ENCODE measurements around the gene CDAN1. TPM values are rescaled to one million over a fixed set of nuclear protein-coding genes. Genes with fewer than 3 reads are reported as not detected.

The CDAN1 gene
- total RNA-seq, 1 donor from 2014 or later = 12.9 TPM

DNA sequence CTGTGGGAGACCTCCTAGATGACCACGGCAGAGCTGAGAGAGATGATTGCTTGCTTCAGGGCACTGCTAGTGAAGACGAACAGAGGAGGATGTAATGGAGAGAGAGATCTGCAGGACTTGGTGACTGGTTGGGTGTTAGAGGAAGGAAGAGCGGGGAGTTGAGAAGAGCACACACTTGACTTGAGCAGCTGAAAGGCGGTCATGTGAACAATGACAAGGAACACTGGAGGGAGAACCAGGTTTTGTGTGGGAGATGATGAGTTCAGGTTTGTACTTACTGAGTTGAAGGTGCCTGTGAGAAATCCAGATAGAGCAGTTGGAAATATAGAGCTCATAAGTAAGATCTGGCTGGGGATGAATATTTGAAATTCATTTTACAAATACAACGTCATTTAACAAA, 40.3 kb downstream of the CDAN1 start:
- no peak for DNase-seq (ENCODE audit: low read depth)
- Histone ChIP-seq H3K4me3 (ENCODE audit: low read depth, low read length) (no peak overlapping the region), H3K36me3 (ENCODE audit: control insufficient read depth, insufficient read depth, low read length) (no peaks in the 10 kb centered on the region), H3K27me3 (ENCODE audit: control insufficient read depth, insufficient read depth, low read length) (no peaks in the 10 kb centered on the region)
- TF ChIP-seq, protein P1, sequence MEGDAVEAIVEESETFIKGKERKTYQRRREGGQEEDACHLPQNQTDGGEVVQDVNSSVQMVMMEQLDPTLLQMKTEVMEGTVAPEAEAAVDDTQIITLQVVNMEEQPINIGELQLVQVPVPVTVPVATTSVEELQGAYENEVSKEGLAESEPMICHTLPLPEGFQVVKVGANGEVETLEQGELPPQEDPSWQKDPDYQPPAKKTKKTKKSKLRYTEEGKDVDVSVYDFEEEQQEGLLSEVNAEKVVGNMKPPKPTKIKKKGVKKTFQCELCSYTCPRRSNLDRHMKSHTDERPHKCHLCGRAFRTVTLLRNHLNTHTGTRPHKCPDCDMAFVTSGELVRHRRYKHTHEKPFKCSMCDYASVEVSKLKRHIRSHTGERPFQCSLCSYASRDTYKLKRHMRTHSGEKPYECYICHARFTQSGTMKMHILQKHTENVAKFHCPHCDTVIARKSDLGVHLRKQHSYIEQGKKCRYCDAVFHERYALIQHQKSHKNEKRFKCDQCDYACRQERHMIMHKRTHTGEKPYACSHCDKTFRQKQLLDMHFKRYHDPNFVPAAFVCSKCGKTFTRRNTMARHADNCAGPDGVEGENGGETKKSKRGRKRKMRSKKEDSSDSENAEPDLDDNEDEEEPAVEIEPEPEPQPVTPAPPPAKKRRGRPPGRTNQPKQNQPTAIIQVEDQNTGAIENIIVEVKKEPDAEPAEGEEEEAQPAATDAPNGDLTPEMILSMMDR (IDR thresholded peaks at IDR 0.05; ENCODE audit: insufficient read depth, low read length, poor library complexity, severe bottlenecking) = no peak

DNA sequence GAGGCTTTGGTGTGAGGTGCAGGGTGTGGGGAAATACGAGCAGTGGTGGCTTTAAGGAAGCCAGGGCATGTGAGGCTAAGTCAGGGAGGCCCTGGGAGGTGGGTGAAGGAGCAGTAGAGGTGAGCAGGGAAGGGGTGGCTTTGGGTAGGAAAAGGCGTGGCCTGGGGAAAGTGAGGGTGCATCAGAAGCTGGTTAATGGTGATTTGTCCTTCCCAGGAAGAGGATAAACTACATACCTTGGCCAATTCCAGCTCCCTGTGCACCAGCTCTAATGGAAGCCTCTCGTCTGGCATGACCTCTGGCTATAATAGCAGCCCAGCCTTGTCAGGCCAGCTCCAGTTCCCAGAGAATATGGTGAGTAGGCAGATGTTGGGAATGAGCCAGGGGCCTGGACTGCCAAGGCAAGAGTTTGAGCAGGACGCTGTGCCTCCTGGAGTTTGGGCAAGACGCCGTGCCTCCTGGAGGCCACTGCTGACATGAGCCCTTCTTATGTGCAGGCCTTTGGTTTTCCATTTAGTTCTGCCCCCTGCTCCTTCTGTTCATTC, 41.3 kb downstream of the CDAN1 start:
- no peak overlapping the region for H3K4me3 ChIP-seq (ENCODE audit: low read depth, low read length)
- no peaks in the 10 kb centered on the region for H3K36me3 ChIP-seq (ENCODE audit: control insufficient read depth, insufficient read depth, low read length)
- H3K27me3 ChIP-seq (ENCODE audit: control insufficient read depth, insufficient read depth, low read length) = no peaks in the 10 kb centered on the region
- DNase-seq (ENCODE audit: low read depth) = no peak
- TF ChIP-seq, protein P1 (IDR thresholded peaks at IDR 0.05; ENCODE audit: insufficient read depth, low read length, poor library complexity, severe bottlenecking) = no peak

DNA sequence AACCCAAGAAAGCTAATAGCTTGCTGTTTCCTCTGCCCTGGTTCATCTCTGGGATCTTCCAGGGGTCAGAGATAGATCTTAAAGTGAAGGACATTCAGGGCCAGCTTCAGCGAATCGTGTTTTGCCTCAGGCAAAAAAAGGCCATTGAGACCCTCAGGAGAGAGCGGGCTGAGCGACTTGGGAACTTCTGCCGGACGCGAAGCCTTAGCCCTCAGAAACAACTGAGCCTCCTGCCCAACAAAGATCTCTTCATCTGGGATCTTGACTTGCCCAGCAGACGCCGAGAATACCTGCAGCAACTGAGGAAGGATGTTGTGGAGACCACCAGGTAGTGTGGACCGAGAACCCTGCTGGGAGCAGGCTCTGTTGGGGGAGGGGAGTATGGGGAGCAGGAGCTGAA, 42.5 kb downstream of the CDAN1 start:
- H3K36me3 ChIP-seq (ENCODE audit: control insufficient read depth, insufficient read depth, low read length) = no peaks in the 10 kb centered on the region

DNA sequence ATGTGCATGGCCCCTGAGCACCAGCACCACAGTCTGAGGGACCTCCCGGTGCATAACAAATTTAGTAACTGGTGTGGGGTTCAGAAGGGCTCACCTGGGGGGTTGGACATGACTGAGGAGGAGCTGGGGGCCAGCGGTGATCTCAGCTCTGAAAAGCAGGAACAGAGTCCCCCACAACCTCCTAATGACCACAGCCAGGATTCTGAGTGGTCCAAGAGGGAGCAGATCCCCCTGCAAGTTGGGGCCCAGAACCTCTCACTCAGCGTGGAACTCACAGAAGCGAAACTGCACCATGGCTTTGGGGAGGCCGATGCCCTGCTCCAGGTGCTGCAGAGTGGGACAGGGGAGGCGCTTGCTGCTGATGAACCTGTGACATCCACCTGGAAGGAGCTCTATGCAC, 43.0 kb downstream of the CDAN1 start:
- H3K4me3 ChIP-seq (ENCODE audit: low read depth, low read length) = no peak overlapping the region
- TF ChIP-seq, protein P1 (IDR thresholded peaks at IDR 0.05; ENCODE audit: insufficient read depth, low read length, poor library complexity, severe bottlenecking) = no peak
- H3K36me3 ChIP-seq (ENCODE audit: control insufficient read depth, insufficient read depth, low read length) = no peaks in the 10 kb centered on the region
- no peaks in the 10 kb centered on the region for H3K27me3 ChIP-seq (ENCODE audit: control insufficient read depth, insufficient read depth, low read length)
- no peak for DNase-seq (ENCODE audit: low read depth)

More for the DNA sequence above, 42.5 kb downstream of the CDAN1 start:
- Histone ChIP-seq H3K4me3 (ENCODE audit: low read depth, low read length) (no peak overlapping the region), H3K27me3 (ENCODE audit: control insufficient read depth, insufficient read depth, low read length) (no peaks in the 10 kb centered on the region)
- DNase-seq (ENCODE audit: low read depth) = no peak
- TF ChIP-seq, protein P1 (IDR thresholded peaks at IDR 0.05; ENCODE audit: insufficient read depth, low read length, poor library complexity, severe bottlenecking) = no peak

DNA sequence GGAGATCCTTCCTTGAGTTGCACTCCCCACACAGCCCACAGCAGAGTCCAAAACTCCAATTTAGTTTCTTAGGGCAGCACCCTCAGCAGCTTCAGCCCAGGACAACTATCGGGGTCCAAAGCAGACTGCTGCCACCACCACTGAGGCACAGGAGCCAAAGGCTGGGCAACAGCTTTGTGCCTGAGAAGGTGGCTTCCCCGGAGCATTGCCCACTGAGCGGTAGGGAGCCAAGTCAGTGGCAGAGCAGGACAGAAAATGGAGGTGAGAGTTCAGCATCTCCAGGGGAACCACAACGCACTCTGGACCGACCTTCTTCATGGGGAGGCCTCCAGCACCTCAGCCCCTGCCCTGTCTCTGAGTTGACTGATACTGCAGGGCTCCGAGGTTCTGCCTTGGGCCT, 43.4 kb downstream of the CDAN1 start:
- no peak for DNase-seq (ENCODE audit: low read depth)
- no peak overlapping the region for H3K4me3 ChIP-seq (ENCODE audit: low read depth, low read length)
- TF ChIP-seq, protein P1 (IDR thresholded peaks at IDR 0.05; ENCODE audit: insufficient read depth, low read length, poor library complexity, severe bottlenecking) = no peak
- H3K36me3 ChIP-seq (ENCODE audit: control insufficient read depth, insufficient read depth, low read length) = no peaks in the 10 kb centered on the region
- no peaks in the 10 kb centered on the region for H3K27me3 ChIP-seq (ENCODE audit: control insufficient read depth, insufficient read depth, low read length)

DNA sequence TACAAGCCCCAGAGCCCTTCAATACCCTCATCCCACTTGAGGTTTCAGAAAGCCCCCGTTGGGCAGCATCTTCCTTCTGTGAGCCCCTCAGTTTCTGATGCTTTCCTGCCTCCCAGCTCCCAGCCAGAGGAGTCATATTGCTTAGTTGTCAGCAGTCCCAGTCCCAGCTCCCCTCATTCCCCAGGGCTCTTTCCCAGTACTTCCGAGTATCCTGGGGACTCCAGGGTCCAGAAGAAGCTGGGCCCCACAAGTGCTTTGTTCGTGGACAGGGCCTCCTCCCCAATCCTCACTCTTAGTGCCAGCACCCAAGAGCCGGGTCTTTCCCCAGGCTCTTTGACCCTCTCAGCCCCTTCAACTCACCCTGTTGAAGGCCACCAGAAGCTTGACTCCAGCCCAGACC, 43.9 kb downstream of the CDAN1 start:
- Histone ChIP-seq H3K27me3 (ENCODE audit: control insufficient read depth, insufficient read depth, low read length) (no peaks in the 10 kb centered on the region), H3K36me3 (ENCODE audit: control insufficient read depth, insufficient read depth, low read length) (no peaks in the 10 kb centered on the region), H3K4me3 (ENCODE audit: low read depth, low read length) (no peak overlapping the region)
- TF ChIP-seq, protein P1 (IDR thresholded peaks at IDR 0.05; ENCODE audit: insufficient read depth, low read length, poor library complexity, severe bottlenecking) = no peak
- no peak for DNase-seq (ENCODE audit: low read depth)

Data from kidney epithelial cell (primary cell).